HG03175 (cell line): Measurements from ENCODE around the gene SFR1.

Experiments used
- ATAC-seq: cut with Tn5 transposase; IDR thresholded peaks from one replicate; pipeline ENCODE4 v1.9.1; 2021; ENCODE audit warnings: mild to moderate bottlenecking, moderate library complexity; ENCODE audit not compliant: unreplicated experiment

SFR1 gene, protein sequence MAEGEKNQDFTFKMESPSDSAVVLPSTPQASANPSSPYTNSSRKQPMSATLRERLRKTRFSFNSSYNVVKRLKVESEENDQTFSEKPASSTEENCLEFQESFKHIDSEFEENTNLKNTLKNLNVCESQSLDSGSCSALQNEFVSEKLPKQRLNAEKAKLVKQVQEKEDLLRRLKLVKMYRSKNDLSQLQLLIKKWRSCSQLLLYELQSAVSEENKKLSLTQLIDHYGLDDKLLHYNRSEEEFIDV

DNA sequence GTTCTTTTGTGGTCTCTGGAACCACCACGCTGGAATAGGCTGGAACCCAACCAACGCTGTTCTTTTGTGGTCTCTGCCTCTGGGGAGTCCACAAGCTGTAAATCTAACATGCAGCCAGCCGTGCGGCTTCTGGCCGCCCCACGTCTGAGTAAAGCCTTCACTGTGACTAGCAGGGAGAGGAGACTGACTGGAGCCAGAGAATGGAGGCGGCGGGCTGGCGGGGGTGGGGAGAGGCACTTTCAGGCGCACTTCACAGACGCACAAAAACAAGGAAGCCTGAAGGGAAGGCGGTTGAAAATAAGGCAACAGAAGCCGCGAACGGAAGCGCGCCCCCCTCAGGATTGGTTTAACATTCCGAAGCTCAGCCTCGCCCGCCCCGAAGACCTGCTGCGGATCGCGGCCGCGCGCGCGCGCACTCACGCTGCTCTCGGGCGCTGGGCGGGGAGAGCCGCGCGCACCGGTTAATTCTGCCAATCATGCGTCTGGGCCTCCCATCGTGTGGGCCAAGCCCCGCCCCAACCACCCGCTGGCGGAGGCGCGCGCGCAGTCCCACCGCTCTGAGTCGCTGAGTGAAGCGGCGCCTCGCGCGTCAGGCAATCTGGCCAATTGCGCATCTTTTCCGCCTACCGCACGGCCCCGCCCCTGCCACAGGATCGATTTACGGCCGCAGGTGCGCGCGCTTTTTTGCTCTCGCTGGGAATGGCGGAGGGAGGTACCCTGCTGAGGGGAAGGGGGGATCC is at the start of gene SFR1:
Gene SFR1, plus strand, starts transcription at position 687 of the 740 bp plus-strand sequence. Its CDS starts 13 bp downstream, at position 700.
- ATAC-seq: peak; percentile 92

DNA sequence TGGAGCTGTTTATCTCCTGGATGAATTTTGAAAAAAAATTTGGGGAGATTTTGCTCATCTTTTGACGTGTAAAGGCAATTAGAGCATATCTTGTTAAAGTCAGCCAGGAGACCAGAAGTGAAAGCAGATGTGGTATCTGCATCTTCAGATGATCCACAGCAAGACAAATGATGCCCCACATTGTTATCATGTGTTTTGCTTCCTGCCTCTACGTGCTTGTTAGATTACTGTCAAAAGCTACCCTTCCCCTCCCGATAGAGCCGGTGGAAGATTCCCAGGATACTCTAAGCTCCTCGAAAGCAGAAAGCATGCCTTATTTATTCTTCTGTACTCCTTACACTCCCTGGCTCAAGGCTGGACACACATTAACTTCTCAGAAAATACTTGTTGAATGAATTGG is 49.2 kb upstream of the SFR1 start:
- ATAC-seq: no peak

DNA sequence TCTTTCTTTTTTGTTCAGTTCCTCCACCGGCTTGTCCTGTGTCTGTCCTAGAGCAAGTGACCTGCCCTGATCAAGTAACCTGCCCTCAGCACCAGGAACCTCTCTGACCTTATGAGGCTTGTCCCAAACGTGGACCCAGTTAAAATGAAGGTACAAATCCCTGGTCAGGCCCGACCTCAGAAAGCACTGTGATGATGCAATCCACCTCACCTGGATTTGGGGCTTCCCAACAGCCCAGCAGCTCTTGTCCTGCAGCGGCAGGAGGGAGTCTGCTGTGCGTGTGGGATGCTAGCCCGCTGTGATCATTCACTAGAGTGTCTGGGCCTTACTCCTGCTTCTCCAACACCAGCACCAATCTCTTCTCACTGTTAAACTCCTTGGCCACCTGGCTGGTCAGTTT is 47.5 kb upstream of the SFR1 start:
- no peak for ATAC-seq

GRCh38 chr10:104076743-104077160 is 45.2 kb upstream of the SFR1 start:
- no peak for ATAC-seq

DNA sequence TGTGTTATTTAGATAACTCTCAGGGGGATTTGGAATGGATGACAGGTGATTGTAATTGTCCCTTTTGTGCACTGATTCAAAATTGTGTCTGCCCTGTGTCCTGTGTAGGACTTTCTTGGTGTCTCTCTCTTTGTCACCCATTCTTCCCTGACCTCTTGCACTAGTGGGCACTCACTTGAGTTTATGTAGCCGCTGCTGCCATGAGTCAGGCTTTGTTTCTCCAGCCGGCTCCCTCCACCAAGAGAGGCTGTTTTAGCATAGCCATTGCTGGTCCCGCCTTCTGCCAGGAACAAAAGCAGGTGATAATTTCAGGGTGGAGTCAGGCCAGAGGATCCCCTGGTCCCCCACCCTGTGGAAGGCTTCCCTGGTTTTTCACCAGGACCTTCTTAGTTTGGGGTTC is 44.7 kb upstream of the SFR1 start:
- no peak for ATAC-seq

DNA sequence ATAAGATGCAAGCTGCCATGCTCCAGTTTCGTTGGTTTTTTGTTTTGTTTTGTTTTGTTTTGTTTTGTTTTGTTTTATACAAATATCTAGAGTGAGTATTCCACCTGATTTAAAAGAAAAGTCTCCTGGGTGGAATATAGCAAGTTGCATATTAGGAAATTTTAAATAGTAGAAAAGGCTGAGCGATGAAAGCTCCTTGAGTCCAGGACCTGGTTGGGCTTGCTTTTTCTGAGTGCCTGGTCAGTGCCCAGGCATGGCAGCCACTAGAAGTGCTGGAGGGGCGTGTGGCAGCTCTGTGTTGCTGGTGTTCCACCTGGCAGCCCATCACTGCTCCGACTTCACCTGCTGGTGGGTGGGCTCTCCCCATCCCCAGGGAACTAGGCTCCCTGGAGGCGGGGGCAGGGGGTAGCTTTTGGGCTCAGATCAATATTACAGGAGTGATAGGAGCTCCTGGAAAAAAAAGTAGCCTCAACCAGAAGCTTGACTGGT is 44.3 kb upstream of the SFR1 start:
- ATAC-seq: no peak

- ATAC-seq: no peak
These were observed 41.2 kb upstream of the SFR1 start for GRCh38 chr10:104080762-104081161.

- ATAC-seq: no peak
These were observed 40.0 kb upstream of the SFR1 start for GRCh38 chr10:104081998-104082397.

- no peak for ATAC-seq
These were observed 37.4 kb upstream of the SFR1 start for GRCh38 chr10:104084482-104085142.

DNA sequence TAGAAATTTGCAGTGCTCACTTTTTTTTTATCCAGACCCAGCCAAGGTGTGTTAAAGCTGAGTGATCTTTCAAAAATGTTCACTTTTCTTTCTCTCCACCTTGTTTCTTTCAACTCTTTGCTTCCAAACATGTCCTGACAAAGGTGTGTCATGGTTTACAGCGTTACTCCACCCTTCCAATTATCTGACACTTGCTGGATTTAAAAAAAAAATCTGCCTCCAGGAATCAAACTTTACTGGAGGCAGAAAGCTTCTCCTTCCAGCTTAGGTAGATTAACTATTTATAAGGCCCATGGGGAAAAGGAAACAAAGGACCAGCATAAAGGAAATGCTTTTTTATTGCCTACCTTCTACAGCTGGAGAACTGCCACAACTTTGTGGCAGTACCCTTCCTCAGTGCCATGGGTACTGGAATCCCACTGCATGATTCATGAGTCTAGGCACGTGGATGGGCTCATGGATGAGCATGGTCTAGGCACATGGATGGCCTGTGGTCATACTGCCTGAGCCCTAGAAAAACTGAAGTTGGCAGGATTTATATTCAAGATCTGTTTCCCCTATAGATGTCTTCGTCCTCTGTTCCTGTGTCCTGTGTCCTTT is 36.1 kb upstream of the SFR1 start, which contains the start of gene COL17A1:
Gene COL17A1, minus strand, starts transcription at position 80 of the 600 bp plus-strand sequence. CDS start 5,207 bp downstream, outside the sequence.
- no peak for ATAC-seq

DNA sequence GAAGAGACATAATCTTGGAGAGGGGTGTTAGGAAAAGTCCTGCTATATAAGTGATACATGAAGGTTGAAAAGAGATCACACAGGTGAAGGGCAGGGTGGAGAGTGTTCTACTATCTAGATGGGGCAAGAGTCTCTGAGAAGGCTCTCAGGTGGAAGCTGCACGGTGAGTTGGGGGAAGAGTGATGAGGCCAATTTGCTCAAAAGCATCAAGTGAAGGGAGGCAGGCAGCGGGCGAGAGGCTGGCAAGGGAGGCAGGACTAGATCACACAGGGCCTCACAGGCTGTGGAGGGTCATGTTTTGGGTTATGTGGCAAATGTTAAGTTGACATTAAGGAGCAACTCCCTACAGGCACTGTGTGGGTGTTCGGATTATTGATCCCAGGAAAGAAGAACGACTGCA is 33.7 kb upstream of the SFR1 start:
- no peak for ATAC-seq

DNA sequence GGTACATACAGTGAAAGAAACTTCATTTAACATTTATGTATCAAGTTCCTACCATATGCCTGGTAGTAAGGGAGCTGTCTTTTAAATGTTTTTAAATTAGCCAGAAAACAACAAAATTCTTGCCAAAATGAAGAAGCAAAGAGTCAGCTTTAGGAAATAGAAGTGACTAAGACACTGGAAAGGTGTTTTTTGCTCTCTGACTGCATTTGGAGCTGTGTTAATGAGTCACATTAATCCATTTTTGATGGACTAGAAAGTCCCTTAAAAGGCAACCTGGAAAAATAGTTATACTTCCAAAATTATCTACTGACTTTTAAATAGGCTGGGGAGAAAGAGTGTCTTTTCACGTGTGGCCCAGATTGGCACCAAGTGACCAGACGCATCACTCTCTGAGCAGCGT is 32.4 kb upstream of the SFR1 start:
- no peak for ATAC-seq

- no peak for ATAC-seq
These were observed 31.4 kb upstream of the SFR1 start for GRCh38 chr10:104090611-104091010.

GRCh38 chr10:104092749-104093148 is 29.2 kb upstream of the SFR1 start:
- ATAC-seq: no peak

- ATAC-seq: no peak
These were observed 25.3 kb upstream of the SFR1 start for GRCh38 chr10:104096692-104097091.

DNA sequence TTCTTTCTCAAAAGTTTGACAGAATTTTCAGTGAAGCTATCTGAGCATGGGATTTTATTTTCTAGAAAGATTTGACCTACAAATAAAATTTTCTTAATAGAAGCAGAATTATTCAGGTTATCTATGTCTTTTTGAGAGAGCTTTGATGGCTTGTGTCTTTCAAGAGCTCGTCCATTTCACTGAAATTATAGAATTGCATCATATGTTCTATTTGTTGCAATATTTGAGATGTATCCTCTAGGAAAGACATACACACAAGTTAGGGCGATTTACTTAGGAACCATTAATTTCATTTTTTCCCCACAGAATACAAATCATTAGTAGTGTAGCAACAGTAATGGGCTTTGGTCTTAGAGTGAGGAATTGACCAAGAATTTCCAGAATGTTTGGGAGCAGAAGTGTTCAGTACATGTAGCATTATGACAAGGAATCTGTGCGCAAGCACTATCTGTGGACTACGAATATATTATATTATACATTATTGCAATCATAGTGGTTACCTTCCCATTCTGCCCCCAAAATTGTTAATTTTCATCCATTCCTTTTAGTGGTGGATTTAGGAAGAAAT is 23.5 kb upstream of the SFR1 start:
- ATAC-seq: no peak

DNA sequence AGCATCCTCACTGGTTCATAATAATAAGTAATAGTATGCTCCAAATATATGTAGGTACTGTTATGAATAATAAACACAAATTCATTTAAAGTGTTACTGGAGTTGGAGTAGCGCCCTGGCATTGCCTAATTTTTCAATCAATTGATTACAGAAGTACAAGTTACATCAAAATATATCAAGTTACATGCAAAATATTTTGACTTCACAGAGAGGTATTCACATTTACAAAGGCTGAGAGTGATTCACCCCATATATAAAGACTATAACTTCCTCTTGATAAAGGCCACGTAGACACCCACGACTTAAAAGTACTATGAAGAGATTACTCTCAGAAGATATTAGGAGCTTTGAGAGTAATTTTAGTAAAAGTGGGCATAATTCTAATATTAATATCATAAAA is 22.7 kb upstream of the SFR1 start:
- no peak for ATAC-seq

DNA sequence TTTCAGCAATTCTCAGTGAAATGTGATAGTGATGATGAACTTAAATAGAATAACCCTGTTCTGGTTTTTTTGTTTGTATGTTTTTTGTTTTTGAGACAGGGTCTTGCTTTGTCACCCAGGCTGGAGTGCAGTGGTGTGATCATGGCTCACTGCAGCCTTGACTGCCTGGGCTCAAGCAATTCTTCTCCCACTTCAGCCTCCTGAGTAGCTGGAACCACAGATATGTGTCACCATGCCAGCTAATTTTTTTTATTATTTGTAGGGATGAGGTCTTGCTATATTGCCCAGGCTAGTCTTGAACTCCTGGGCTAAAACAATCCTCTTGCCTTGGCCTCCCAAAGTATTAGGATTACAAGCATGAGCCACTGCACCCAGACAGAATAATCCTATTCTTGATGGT is 22.0 kb upstream of the SFR1 start:
- ATAC-seq: no peak

DNA sequence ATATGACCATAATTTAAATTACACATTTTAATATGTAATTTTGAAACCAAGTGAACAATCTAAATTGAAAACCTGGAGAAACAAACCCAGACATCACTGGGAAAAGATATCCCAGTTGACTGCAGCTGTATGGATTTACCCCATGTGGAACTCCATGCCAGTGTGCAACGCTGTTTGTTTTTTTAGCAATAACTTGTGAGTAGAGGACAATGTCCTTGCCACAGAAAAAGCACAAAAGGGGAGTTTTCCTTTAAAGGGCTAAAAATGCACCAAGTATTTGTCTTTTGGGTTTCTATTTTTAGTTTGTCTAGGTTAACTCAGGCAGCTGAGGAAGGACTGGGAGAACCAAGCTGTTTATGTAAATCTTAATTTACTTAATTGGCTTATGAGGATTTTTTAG is 21.2 kb upstream of the SFR1 start:
- ATAC-seq: no peak

GRCh38 chr10:104101902-104102301 is 20.1 kb upstream of the SFR1 start:
- no peak for ATAC-seq

- ATAC-seq: peak; percentile 52
These were observed 18.0 kb upstream of the SFR1 start for GRCh38 chr10:104103956-104104355.
